Measurements from ENCODE around the gene SNX7.

SNX7 gene

GRCh38 chr1:98661544-98662355 lies at the start of gene SNX7:
SNX7 (plus strand) TSS chr1:98661721; CDS start chr1:98661732, 11 bp downstream.
- no peaks in the 10 kb centered on the region for H3K9me3 ChIP-seq (ENCODE audit: control insufficient read depth, insufficient read depth, low read depth, low read length)
- peak within 1 kb of the TSS; percentile 54 for H3K9ac ChIP-seq (ENCODE audit: low read length)
- no peaks in the 10 kb centered on the region for H3K36me3 ChIP-seq (ENCODE audit: control insufficient read depth, insufficient read depth, low read length)
- peak within 1 kb of the TSS; percentile 71 for H3K4me3 ChIP-seq (ENCODE audit: low read depth, low read length)
- H3K27ac ChIP-seq (ENCODE audit: low read depth, low read length), result no peak within 1 kb of the TSS
- peaks cover 10% of the 10 kb centered on the region for H3K4me1 ChIP-seq (ENCODE audit: control insufficient read depth, insufficient read depth, low read length)
- H3K27me3 ChIP-seq (ENCODE audit: control insufficient read depth, insufficient read depth, low read length), result no peaks in the 10 kb centered on the region

- no peaks in the 10 kb centered on the region for H3K27me3 ChIP-seq (ENCODE audit: control insufficient read depth, insufficient read depth, low read length)
- no peaks in the 10 kb centered on the region for H3K36me3 ChIP-seq (ENCODE audit: control insufficient read depth, insufficient read depth, low read length)
- no peaks in the 10 kb centered on the region for H3K4me1 ChIP-seq (ENCODE audit: control insufficient read depth, insufficient read depth, low read length)
- H3K27ac ChIP-seq (ENCODE audit: low read depth, low read length), result no peak overlapping the region
- no peak overlapping the region for H3K9ac ChIP-seq (ENCODE audit: low read length)
- H3K9me3 ChIP-seq (ENCODE audit: control insufficient read depth, insufficient read depth, low read depth, low read length), result no peaks in the 10 kb centered on the region
- no peak overlapping the region for H3K4me3 ChIP-seq (ENCODE audit: low read depth, low read length)
Measured at GRCh38 chr1:98637316-98637715, 24.2 kb upstream of the SNX7 start.

- H3K36me3 ChIP-seq (ENCODE audit: control insufficient read depth, insufficient read depth, low read length), result no peaks in the 10 kb centered on the region
- no peak overlapping the region for H3K4me3 ChIP-seq (ENCODE audit: low read depth, low read length)
- no peak overlapping the region for H3K9ac ChIP-seq (ENCODE audit: low read length)
- H3K9me3 ChIP-seq (ENCODE audit: control insufficient read depth, insufficient read depth, low read depth, low read length), result no peaks in the 10 kb centered on the region
- H3K27me3 ChIP-seq (ENCODE audit: control insufficient read depth, insufficient read depth, low read length), result no peaks in the 10 kb centered on the region
- H3K27ac ChIP-seq (ENCODE audit: low read depth, low read length), result no peak overlapping the region
- H3K4me1 ChIP-seq (ENCODE audit: control insufficient read depth, insufficient read depth, low read length), result no peaks in the 10 kb centered on the region
Measured at GRCh38 chr1:98638185-98638584, 23.3 kb upstream of the SNX7 start.

GRCh38 chr1:98644510-98644909 lies 17.0 kb upstream of the SNX7 start:
- Histone ChIP-seq H3K4me1 (ENCODE audit: control insufficient read depth, insufficient read depth, low read length) (no peaks in the 10 kb centered on the region), H3K4me3 (ENCODE audit: low read depth, low read length) (no peak overlapping the region), H3K36me3 (ENCODE audit: control insufficient read depth, insufficient read depth, low read length) (no peaks in the 10 kb centered on the region), H3K9ac (ENCODE audit: low read length) (no peak overlapping the region), H3K27ac (ENCODE audit: low read depth, low read length) (no peak overlapping the region), H3K9me3 (ENCODE audit: control insufficient read depth, insufficient read depth, low read depth, low read length) (peaks cover 4% of the 10 kb centered on the region; the same call in 1 of the 2 replicates), H3K27me3 (ENCODE audit: control insufficient read depth, insufficient read depth, low read length) (no peaks in the 10 kb centered on the region)

GRCh38 chr1:98651116-98651632 lies 10.3 kb upstream of the SNX7 start:
- Histone ChIP-seq H3K27me3 (ENCODE audit: control insufficient read depth, insufficient read depth, low read length) (no peaks in the 10 kb centered on the region), H3K4me1 (ENCODE audit: control insufficient read depth, insufficient read depth, low read length) (no peaks in the 10 kb centered on the region), H3K4me3 (ENCODE audit: low read depth, low read length) (no peak overlapping the region), H3K9ac (ENCODE audit: low read length) (no peak overlapping the region), H3K36me3 (ENCODE audit: control insufficient read depth, insufficient read depth, low read length) (no peaks in the 10 kb centered on the region), H3K27ac (ENCODE audit: low read depth, low read length) (no peak overlapping the region), H3K9me3 (ENCODE audit: control insufficient read depth, insufficient read depth, low read depth, low read length) (peaks cover 14% of the 10 kb centered on the region; the same call in 1 of the 2 replicates)

GRCh38 chr1:98653123-98653522 lies 8.4 kb upstream of the SNX7 start:
- Histone ChIP-seq H3K4me3 (ENCODE audit: low read depth, low read length) (no peak overlapping the region), H3K27ac (ENCODE audit: low read depth, low read length) (no peak overlapping the region), H3K9ac (ENCODE audit: low read length) (no peak overlapping the region), H3K27me3 (ENCODE audit: control insufficient read depth, insufficient read depth, low read length) (no peaks in the 10 kb centered on the region), H3K4me1 (ENCODE audit: control insufficient read depth, insufficient read depth, low read length) (no peaks in the 10 kb centered on the region), H3K9me3 (ENCODE audit: control insufficient read depth, insufficient read depth, low read depth, low read length) (peaks cover 10% of the 10 kb centered on the region; the same call in 1 of the 2 replicates), H3K36me3 (ENCODE audit: control insufficient read depth, insufficient read depth, low read length) (no peaks in the 10 kb centered on the region)

GRCh38 chr1:98659879-98660278 lies 1.6 kb upstream of the SNX7 start:
- Histone ChIP-seq H3K9ac (ENCODE audit: low read length) (no peak overlapping the region), H3K36me3 (ENCODE audit: control insufficient read depth, insufficient read depth, low read length) (no peaks in the 10 kb centered on the region), H3K4me1 (ENCODE audit: control insufficient read depth, insufficient read depth, low read length) (peaks cover 10% of the 10 kb centered on the region), H3K27me3 (ENCODE audit: control insufficient read depth, insufficient read depth, low read length) (no peaks in the 10 kb centered on the region), H3K4me3 (ENCODE audit: low read depth, low read length) (no peak overlapping the region), H3K9me3 (ENCODE audit: control insufficient read depth, insufficient read depth, low read depth, low read length) (no peaks in the 10 kb centered on the region), H3K27ac (ENCODE audit: low read depth, low read length) (no peak overlapping the region)

GRCh38 chr1:98660940-98661543 lies 479 bp upstream of the SNX7 start:
- Histone ChIP-seq H3K27ac (ENCODE audit: low read depth, low read length) (no peak overlapping the region), H3K9ac (ENCODE audit: low read length) (peak overlapping the region; percentile 54), H3K4me3 (ENCODE audit: low read depth, low read length) (peak overlapping the region; percentile 71), H3K36me3 (ENCODE audit: control insufficient read depth, insufficient read depth, low read length) (no peaks in the 10 kb centered on the region), H3K4me1 (ENCODE audit: control insufficient read depth, insufficient read depth, low read length) (peaks cover 10% of the 10 kb centered on the region), H3K27me3 (ENCODE audit: control insufficient read depth, insufficient read depth, low read length) (no peaks in the 10 kb centered on the region), H3K9me3 (ENCODE audit: control insufficient read depth, insufficient read depth, low read depth, low read length) (no peaks in the 10 kb centered on the region)

- Histone ChIP-seq H3K4me1 (ENCODE audit: control insufficient read depth, insufficient read depth, low read length) (peaks cover 10% of the 10 kb centered on the region), H3K9ac (ENCODE audit: low read length) (peak overlapping the region; percentile 54), H3K4me3 (ENCODE audit: low read depth, low read length) (peak overlapping the region; percentile 71), H3K27me3 (ENCODE audit: control insufficient read depth, insufficient read depth, low read length) (no peaks in the 10 kb centered on the region), H3K36me3 (ENCODE audit: control insufficient read depth, insufficient read depth, low read length) (no peaks in the 10 kb centered on the region), H3K27ac (ENCODE audit: low read depth, low read length) (no peak overlapping the region), H3K9me3 (ENCODE audit: control insufficient read depth, insufficient read depth, low read depth, low read length) (no peaks in the 10 kb centered on the region)
Measured at GRCh38 chr1:98662356-98662670, 792 bp downstream of the SNX7 start.

- Histone ChIP-seq H3K4me3 (ENCODE audit: low read depth, low read length) (no peak overlapping the region), H3K27ac (ENCODE audit: low read depth, low read length) (no peak overlapping the region), H3K27me3 (ENCODE audit: control insufficient read depth, insufficient read depth, low read length) (no peaks in the 10 kb centered on the region), H3K9ac (ENCODE audit: low read length) (no peak overlapping the region), H3K4me1 (ENCODE audit: control insufficient read depth, insufficient read depth, low read length) (no peaks in the 10 kb centered on the region; the same call in 1 of the 2 replicates), H3K36me3 (ENCODE audit: control insufficient read depth, insufficient read depth, low read length) (no peaks in the 10 kb centered on the region), H3K9me3 (ENCODE audit: control insufficient read depth, insufficient read depth, low read depth, low read length) (no peaks in the 10 kb centered on the region)
Measured at GRCh38 chr1:98668733-98669132, 7.2 kb downstream of the SNX7 start.
